GM21367 (cell line): ENCODE measurements around the gene PEX16.
"Not testable (repeated sequence)": the region's sequence is repeated elsewhere in the genome, so short reads cannot be mapped to it uniquely, and the experiment has no call there.

Source experiments
- ATAC-seq: cut with Tn5 transposase; IDR thresholded peaks from one replicate; pipeline ENCODE4 v1.9.1; 2021; ENCODE audit not compliant: unreplicated experiment

The PEX16 gene

GRCh38 chr11:45918962-45919675 lies 1.4 kb upstream of the PEX16 start:
- no peak for ATAC-seq

- peak; percentile 38 for ATAC-seq
Measured at GRCh38 chr11:45918331-45918941, 759 bp upstream of the PEX16 start.

GRCh38 chr11:45917286-45917622 lies 423 bp downstream of the PEX16 start:
- no peak for ATAC-seq

- ATAC-seq, result no peak
Measured at GRCh38 chr11:45915446-45915845, 2.2 kb downstream of the PEX16 start.

GRCh38 chr11:45913942-45914635 lies 3.6 kb downstream of the PEX16 start:
- ATAC-seq, result no peak

GRCh38 chr11:45913514-45913913 lies 4.2 kb downstream of the PEX16 start:
- ATAC-seq, result no peak

GRCh38 chr11:45910623-45911022 lies 7.1 kb downstream of the PEX16 start:
- ATAC-seq, result no peak

GRCh38 chr11:45909594-45910475 lies 7.8 kb downstream of the PEX16 start:
- ATAC-seq, result no peak

- ATAC-seq, result no peak
Measured at GRCh38 chr11:45907911-45908370, 9.7 kb downstream of the PEX16 start.

GRCh38 chr11:45906965-45907611 lies 10.6 kb downstream of the PEX16 start, which contains the start of gene FREY1:
Gene FREY1, minus strand, starts transcription at chr11:45907271. Its CDS starts 26 bp downstream, at chr11:45907245.
- ATAC-seq, result no peak

GRCh38 chr11:45906096-45906682 lies 11.5 kb downstream of the PEX16 start:
- no peak for ATAC-seq

- ATAC-seq, result not testable (repeated sequence)
Measured at GRCh38 chr11:45905576-45905975, 12.1 kb downstream of the PEX16 start.

GRCh38 chr11:45905095-45905494 lies 12.6 kb downstream of the PEX16 start:
- no peak for ATAC-seq

- ATAC-seq, result no peak
Measured at GRCh38 chr11:45904309-45904915, 13.3 kb downstream of the PEX16 start.

GRCh38 chr11:45902452-45903380 lies 15.0 kb downstream of the PEX16 start:
- ATAC-seq, result no peak

- no peak for ATAC-seq
Measured at GRCh38 chr11:45901626-45902025, 16.1 kb downstream of the PEX16 start.

- ATAC-seq, result no peak
Measured at GRCh38 chr11:45900916-45901617, 16.6 kb downstream of the PEX16 start.

GRCh38 chr11:45900175-45900800 lies 17.4 kb downstream of the PEX16 start:
- ATAC-seq, result not testable (repeated sequence)
